Peyer's patch (tissue), 4 donors: ENCODE data around the gene RTN4R.

ENCODE experiments used
- CTCF ChIP-seq, 6 experiments: fragments of 450-650 bp in 4 of 6; fragments of 200-600 bp in 2 of 6; sonication (generic) in 1 of 6; IDR thresholded peaks; one replicate each; pipeline ENCODE4 v1.5.1; 2017 to 2019; ENCODE audit warnings: antibody characterized with exemption in 6 of 6, mild to moderate bottlenecking in 3 of 6, moderate library complexity in 1 of 6
- POLR2A ChIP-seq, 2 donors: fragments of 450-650 bp; IDR thresholded peaks; one replicate each; pipeline ENCODE4 v1.5.1; 2017; ENCODE audit warnings: antibody characterized with exemption in 2 of 2, mild to moderate bottlenecking in 2 of 2, moderate library complexity in 2 of 2

GRCh38 chr22:20253161-20253560 lies 15.0 kb downstream of the RTN4R start:
- no peak for TF ChIP-seq CTCF (IDR thresholded peaks at IDR 0.05)
- TF ChIP-seq POLR2A (IDR thresholded peaks at IDR 0.05) = no peak
